PFSK-1 (cell line): ENCODE results near the gene ADAMTS17.

Experiments used
- POLR2AphosphoS5 ChIP-seq: IDR thresholded peaks from 2 replicates; pipeline ENCODE4 v1.6.1; 2012; ENCODE audit warnings: low read depth, mild to moderate bottlenecking, control low read depth, low read length, moderate library complexity
- SIN3A ChIP-seq: IDR thresholded peaks from 2 replicates; pipeline ENCODE4 v1.6.1; 2012; ENCODE audit warnings: mild to moderate bottlenecking, low read length, moderate library complexity, borderline replicate concordance; ENCODE audit not compliant: insufficient read depth

GRCh38 chr15:100168787-100169186, 173.0 kb downstream of the ADAMTS17 start:
- TF ChIP-seq POLR2AphosphoS5 (no peak), SIN3A (no peak)
